ENCODE results near the gene DEPP1. TPM values are rescaled to one million over a fixed set of nuclear protein-coding genes. Genes with fewer than 3 reads are reported as not detected.

The DEPP1 gene, protein sequence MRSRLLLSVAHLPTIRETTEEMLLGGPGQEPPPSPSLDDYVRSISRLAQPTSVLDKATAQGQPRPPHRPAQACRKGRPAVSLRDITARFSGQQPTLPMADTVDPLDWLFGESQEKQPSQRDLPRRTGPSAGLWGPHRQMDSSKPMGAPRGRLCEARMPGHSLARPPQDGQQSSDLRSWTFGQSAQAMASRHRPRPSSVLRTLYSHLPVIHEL
- 119 and 392 TPM in 2 replicates for total RNA-seq

DNA sequence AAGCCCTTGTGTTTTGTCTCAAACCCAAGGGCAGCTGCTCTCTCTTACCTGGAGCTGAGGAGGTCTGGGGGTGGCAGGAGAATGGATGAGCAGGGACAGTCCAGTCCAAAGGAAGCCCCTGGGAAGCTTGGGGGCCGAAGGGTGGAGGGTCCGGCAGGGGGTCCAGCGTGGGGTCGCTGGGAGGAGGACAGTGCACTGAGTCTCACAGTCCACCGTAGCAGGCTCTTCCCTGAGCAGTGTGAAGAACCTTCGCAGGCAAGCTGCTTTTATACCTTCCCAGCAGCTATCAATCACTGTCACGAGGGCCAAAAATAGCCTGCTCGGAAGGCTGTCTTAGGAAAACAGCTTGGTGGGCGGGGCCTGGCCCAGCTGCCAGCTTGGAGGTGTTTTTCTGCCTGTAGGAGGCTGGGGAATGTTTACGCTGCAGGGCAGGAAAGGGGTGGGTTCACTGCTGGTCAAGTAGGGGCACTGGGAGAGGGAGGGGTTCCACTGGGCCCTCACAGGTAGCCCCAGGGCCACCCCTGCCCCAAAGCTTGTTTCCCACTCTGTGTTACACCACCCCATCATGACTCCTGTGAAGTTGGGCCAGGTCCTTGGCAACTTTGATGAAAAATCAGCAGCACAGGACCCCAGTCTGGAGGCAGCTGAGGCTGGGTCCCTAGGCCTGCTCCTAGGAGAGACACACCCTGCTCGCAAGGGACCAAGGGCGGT lies at the start of gene DEPP1:
Gene DEPP1, minus strand, starts transcription at position 240 of the 711 bp plus-strand sequence. CDS start 779 bp downstream, outside the sequence.

DNA sequence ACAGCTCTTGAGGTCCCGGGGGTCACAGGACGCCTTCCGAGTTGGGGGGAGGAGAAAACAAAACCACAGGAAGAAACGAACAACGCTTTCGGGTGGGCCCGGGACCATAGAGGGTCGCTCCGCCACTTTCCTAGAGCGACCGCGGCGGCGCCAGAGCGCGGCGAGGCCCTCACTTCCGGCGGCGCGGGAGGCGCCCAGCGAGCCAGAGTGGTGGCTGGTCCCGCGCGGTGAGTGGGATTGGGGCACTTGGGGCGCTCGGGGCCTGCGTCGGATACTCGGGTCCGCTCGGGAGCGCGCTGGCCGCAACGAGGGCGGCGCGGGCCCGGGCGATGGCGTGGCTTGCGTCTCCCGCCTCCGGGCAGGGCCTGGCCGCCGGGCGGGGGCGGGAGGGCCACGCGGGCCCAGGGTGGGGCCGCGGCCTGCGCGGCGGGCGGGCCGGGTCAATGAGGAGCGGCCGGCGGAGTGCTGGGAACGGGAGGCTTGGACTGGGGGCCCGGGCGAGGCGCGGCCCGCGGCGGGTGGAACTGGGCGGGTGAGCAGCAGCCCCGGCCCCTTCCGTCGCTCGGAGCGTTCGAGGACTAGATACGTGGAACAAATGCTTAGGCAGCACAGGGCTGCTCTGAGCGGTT lies 22.3 kb upstream of the DEPP1 start, which contains the start of gene ZNF22:
Gene ZNF22, plus strand, starts transcription at position 172 of the 629 bp plus-strand sequence. CDS start 2,446 bp downstream, outside the sequence.

GRCh38 chr10:44959247-44960087 lies 19.1 kb downstream of the DEPP1 start, which contains the start of gene RASSF4:
Gene RASSF4 (plus strand): TSS chr10:44959802. CDS start chr10:44970203, 10,401 bp downstream.

Other genes starting within 250 kb of the DEPP1 start
- not detected in 2 replicates for gene TMEM72, start 67.5 kb downstream of the DEPP1 start, total RNA-seq
- gene RASSF4, start 19.0 kb downstream of the DEPP1 start, total RNA-seq = 8.9 and 9.4 TPM in 2 replicates
- 33.3 and 35.0 TPM in 2 replicates for gene ZNF22, start 22.1 kb upstream of the DEPP1 start, total RNA-seq

All from bladder microvascular endothelial cell (primary cell).